GM12865 (cell line): Measurements from ENCODE around the gene GPR3.

Experiments
- DNase-seq: peaks from one replicate; pipeline ENCODE4 v3.0.0; 2010; ENCODE audit warnings: low read depth
- H3K4me3 ChIP-seq: 2 replicates; pipeline ENCODE4 v1.5.1; 2011; ENCODE audit warnings: mild to moderate bottlenecking, low read depth, low read length, control low read depth
- TF ChIP-seq, protein P1 (sequence below): IDR thresholded peaks from 2 replicates; pipeline ENCODE4 v1.5.1; 2011; ENCODE audit warnings: low read length, control low read depth, low read depth, inconsistent platforms; ENCODE audit not compliant: insufficient read depth; ENCODE audit errors: missing control alignments

Gene GPR3

DNA sequence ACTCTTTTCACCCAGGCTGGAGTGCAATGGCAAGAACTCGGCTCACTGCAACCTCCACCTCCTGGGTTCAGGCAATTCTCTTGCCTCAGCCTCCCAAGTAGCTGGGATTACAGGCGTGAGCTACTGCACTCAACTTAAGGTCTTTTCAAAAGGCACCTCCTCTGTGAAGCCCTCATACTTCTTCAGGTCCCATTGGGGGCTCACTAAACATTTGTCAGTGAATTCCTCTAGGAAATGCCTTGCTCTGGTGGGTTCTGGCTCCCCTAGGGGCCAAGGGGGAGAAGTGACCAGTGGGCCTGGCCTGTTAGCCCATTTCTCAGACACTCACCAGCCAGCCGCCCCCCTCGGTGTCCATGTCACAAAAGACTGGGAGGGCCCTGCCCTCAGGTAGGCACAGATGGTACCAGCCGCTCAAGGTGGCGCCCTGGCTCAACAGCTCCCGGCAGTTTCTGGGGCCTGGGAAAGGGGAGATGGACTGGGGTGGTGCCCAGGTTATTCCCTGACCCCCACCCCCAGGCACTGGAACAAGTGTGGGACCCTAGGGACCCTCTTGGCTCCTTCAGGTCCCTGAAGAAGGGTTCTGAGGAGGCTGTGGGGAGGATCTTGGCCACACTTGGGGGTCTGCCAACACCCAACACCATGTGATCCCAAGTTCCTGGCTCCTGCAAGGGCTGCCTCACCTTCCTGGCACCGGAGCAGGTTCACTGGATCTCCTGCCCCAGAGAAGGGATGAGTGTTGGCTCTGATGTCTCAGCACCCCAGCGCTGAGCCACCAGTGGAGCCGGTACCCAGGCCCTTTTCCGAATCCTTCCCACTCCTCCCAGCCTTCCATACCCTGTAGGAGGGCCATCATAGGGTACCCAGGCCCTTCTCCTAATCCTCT, 19.4 kb upstream of the GPR3 start:
- H3K4me3 ChIP-seq: no peak overlapping the region
- no peak for DNase-seq
- TF ChIP-seq, protein P1, sequence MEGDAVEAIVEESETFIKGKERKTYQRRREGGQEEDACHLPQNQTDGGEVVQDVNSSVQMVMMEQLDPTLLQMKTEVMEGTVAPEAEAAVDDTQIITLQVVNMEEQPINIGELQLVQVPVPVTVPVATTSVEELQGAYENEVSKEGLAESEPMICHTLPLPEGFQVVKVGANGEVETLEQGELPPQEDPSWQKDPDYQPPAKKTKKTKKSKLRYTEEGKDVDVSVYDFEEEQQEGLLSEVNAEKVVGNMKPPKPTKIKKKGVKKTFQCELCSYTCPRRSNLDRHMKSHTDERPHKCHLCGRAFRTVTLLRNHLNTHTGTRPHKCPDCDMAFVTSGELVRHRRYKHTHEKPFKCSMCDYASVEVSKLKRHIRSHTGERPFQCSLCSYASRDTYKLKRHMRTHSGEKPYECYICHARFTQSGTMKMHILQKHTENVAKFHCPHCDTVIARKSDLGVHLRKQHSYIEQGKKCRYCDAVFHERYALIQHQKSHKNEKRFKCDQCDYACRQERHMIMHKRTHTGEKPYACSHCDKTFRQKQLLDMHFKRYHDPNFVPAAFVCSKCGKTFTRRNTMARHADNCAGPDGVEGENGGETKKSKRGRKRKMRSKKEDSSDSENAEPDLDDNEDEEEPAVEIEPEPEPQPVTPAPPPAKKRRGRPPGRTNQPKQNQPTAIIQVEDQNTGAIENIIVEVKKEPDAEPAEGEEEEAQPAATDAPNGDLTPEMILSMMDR: peak; percentile 20

DNA sequence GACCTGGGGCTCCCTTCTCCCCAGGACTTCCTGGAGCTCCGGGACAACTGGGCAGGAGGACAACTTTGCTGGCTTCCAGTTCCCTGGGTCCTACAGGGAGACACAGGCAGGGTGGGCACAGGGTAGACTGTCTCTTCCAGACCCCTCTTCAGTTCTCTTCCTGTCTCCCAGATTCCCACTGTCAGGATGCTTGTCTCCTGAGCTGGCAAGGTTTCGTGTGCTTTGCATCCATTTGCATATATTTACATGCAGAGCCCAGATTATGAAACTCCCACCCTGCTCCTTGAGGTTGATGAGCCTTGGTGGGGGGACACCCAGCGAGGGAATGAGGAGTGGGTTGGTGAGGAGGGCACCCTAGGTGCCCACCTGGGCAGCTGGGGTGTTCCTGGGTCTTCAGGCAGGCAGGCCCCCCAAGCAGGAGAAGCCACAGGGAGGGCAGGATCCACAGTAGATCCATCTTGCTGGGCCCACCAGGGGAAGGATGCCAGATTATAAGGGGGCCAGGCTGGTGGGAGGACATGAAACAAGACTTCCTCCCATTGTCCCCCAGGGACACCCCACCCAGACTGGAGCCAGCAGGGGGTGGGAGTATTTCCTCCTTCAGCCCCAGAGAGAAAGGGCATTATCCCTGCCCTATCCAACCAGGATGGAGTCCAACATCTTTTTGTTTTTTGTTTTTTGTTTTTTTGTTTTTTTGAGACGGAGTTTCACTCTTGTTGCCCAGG, 17.9 kb upstream of the GPR3 start, which contains the start of gene FCN3:
FCN3 (minus strand) TSS at position 463 of the 725 bp plus-strand sequence; CDS start at position 457, 6 bp downstream.
- TF ChIP-seq, protein P1: no peak
- H3K4me3 ChIP-seq: no peak within 1 kb of the TSS
- DNase-seq: no peak

DNA sequence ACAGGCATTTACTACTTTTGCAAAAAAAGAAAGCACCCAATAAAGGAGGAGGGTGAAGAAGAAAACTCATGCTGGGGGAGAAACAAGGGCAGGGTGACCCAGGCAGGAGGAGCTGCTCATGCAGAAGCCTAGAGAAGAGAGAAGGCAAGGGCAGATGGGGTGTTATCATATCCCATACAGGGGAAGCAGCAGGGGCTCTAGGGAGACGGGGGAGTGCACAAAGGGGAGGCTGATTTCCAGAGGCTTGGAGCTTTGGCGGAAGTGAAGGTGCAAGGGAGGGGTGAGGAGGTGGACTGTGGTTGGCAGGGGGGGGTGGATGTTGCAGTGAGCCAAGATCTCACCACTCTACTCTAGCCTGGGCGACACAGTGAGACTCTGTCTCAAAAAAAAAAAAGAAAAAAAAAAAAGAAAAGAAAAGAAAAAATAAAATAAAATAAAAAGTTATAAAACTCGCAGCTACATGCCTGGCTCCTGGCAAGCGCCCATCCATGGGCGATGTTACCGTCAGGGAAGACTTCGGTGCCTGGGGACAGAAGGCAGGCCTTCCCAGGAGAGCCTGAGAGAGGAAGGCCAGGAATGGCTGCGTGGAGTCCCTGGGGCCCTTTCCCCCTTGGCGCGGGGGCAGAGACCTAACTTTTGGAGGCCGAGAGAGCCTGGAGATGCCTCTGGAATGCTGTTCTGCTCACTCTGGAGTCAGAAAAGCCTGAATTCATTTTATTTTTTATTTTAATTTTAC, 14.5 kb upstream of the GPR3 start:
- no peak overlapping the region for H3K4me3 ChIP-seq
- DNase-seq: no peak
- TF ChIP-seq, protein P1: no peak

DNA sequence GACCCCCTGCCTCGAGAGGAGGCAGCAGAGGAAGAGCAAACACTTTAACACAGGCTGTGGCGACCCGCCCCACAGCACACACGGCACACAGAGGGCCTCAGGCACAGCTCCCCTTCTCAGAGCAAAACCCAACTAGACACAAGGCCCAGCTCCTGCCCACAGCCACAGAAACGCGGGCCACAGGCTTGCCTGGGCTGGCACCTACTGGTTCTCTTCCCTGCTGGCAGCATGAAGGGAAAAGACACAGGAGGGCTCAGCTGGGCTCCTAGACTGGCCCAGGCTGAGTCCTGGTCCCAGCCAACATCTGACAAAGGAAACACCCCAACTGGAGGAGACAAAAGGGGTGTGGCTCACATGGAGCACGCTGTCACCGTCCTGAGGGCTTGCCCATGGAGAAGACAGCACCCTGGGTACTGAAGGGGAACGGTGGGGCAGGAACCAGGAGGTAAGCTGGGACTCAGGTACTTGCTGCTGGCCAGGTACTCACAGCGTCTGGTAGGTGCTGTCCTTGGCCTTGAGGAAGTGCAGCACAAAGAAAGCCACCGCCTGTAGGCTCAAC, 12.8 kb upstream of the GPR3 start:
- no peak overlapping the region for H3K4me3 ChIP-seq
- no peak for DNase-seq
- TF ChIP-seq, protein P1: no peak

DNA sequence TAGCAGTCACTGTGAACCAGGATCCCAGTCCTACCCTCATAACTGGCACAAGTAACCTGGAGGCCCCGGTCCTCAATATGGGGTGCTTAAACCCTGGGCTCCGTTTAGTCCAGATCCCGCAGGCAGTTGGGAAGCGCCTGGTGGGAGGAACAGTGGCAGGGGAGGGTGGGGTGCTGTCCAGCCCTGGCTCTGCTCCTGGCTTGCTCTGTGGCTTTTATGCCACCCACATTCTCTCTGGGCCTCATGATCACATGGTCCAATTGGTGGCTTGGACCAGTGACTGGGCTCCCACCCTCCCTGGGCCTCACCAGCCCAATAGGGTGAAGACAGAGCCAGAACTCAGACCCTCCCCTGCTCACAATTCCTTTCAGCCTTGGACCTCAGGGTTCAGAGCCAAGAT, 12.2 kb upstream of the GPR3 start:
- TF ChIP-seq, protein P1: no peak
- no peak overlapping the region for H3K4me3 ChIP-seq
- no peak for DNase-seq
